ENCODE measurements around the gene STX8. TPM values are rescaled to one million over a fixed set of nuclear protein-coding genes. Genes with fewer than 3 reads are reported as not detected.

STX8 gene
- polyA plus RNA-seq, 1 donor from 2014 or later, result 142 TPM

- Mint-ChIP-seq H3K27me3 (peaks cover 5% of the 10 kb centered on the region), H3K36me3 (no peaks in the 10 kb centered on the region), H3K27ac (no peak overlapping the region), H3K4me1 (no peaks in the 10 kb centered on the region), H3K9me3 (no peaks in the 10 kb centered on the region), H3K4me3 (no peak overlapping the region)
Observed at GRCh38 chr17:9228408-9229159, 347.0 kb downstream of the STX8 start.

GRCh38 chr17:9227819-9228407 is 347.7 kb downstream of the STX8 start:
- Mint-ChIP-seq H3K9me3 (no peaks in the 10 kb centered on the region), H3K27me3 (peaks cover 5% of the 10 kb centered on the region), H3K27ac (no peak overlapping the region), H3K36me3 (no peaks in the 10 kb centered on the region), H3K4me3 (no peak overlapping the region), H3K4me1 (no peaks in the 10 kb centered on the region)

DNA sequence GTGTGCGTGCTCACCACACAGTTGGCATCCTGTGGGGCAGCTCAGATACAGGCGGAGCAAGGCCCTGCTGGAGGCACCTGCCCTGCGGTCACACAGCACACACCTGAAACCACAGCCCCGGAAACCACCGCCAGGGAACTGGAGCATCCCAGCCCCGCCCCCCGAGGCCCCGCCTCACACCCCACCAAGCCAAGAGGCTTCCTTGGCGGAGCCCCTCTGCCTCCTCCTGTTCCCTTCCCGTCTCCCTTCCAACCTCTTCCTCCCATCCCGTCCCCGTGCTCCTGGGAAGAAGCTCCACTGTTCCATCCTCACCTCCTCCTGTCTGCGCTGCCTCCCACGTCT is 348.9 kb downstream of the STX8 start:
- Mint-ChIP-seq H3K4me1 (no peaks in the 10 kb centered on the region), H3K9me3 (no peaks in the 10 kb centered on the region), H3K36me3 (no peaks in the 10 kb centered on the region), H3K27ac (no peak overlapping the region), H3K27me3 (peaks cover 5% of the 10 kb centered on the region), H3K4me3 (no peak overlapping the region)

GRCh38 chr17:9226130-9226793 is 349.4 kb downstream of the STX8 start:
- Mint-ChIP-seq H3K27ac (no peak overlapping the region), H3K4me1 (no peaks in the 10 kb centered on the region), H3K4me3 (no peak overlapping the region), H3K27me3 (peaks cover 5% of the 10 kb centered on the region), H3K9me3 (no peaks in the 10 kb centered on the region), H3K36me3 (no peaks in the 10 kb centered on the region)

- Mint-ChIP-seq H3K4me3 (no peak overlapping the region), H3K36me3 (no peaks in the 10 kb centered on the region), H3K9me3 (no peaks in the 10 kb centered on the region), H3K27me3 (peaks cover 5% of the 10 kb centered on the region), H3K27ac (no peak overlapping the region), H3K4me1 (no peaks in the 10 kb centered on the region)
Observed at GRCh38 chr17:9225305-9226101, 350.1 kb downstream of the STX8 start.

DNA sequence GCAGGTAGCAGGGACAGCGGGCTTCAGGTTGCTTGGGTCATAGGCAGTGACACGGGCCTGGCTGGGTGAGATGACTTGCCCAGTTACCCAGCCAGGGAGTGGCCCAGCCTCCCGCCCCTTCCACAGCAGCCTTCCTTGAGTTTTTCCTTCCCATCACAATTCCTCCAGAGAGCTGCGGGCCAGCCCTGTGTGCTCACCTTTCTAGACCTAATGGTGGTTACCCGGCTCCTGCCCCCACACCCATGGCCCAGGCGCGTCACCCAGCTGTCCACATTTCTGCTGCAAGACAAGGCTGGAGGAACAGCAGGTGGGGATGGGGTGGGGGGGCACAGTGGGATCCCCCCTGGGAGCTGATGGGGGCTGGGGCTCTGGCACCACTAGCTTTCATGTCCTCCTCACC is 351.1 kb downstream of the STX8 start:
- Mint-ChIP-seq H3K9me3 (no peaks in the 10 kb centered on the region), H3K27me3 (peaks cover 2% of the 10 kb centered on the region), H3K4me3 (no peak overlapping the region), H3K27ac (no peak overlapping the region), H3K36me3 (no peaks in the 10 kb centered on the region), H3K4me1 (no peaks in the 10 kb centered on the region)

GRCh38 chr17:9223531-9223930 is 352.1 kb downstream of the STX8 start:
- no peak overlapping the region for H3K4me3 Mint-ChIP-seq
- no peaks in the 10 kb centered on the region for H3K36me3 Mint-ChIP-seq
- H3K27ac Mint-ChIP-seq, result no peak overlapping the region
- no peaks in the 10 kb centered on the region for H3K9me3 Mint-ChIP-seq
- no peaks in the 10 kb centered on the region for H3K4me1 Mint-ChIP-seq
- peaks cover 2% of the 10 kb centered on the region for H3K27me3 Mint-ChIP-seq

DNA sequence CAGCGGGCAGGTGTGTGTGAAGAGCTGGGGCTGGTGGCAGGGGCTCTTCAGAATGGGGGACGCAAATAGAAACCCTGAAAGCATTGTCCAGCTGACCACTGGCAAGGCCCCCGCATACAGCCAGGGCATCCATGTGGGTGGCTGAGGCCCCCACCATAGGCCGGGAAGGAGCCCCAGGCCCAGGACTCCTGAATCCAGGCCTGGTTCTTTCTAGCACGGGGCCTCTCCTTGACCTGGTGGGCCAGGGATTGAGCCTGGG is 353.8 kb downstream of the STX8 start:
- no peaks in the 10 kb centered on the region for H3K4me1 Mint-ChIP-seq
- H3K27ac Mint-ChIP-seq, result no peak overlapping the region
- H3K9me3 Mint-ChIP-seq, result peaks cover 0 to 4% (median 0%) of the 10 kb centered on the region in 3 donors
- peaks cover 2% of the 10 kb centered on the region for H3K27me3 Mint-ChIP-seq
- no peak overlapping the region for H3K4me3 Mint-ChIP-seq
- no peaks in the 10 kb centered on the region for H3K36me3 Mint-ChIP-seq

DNA sequence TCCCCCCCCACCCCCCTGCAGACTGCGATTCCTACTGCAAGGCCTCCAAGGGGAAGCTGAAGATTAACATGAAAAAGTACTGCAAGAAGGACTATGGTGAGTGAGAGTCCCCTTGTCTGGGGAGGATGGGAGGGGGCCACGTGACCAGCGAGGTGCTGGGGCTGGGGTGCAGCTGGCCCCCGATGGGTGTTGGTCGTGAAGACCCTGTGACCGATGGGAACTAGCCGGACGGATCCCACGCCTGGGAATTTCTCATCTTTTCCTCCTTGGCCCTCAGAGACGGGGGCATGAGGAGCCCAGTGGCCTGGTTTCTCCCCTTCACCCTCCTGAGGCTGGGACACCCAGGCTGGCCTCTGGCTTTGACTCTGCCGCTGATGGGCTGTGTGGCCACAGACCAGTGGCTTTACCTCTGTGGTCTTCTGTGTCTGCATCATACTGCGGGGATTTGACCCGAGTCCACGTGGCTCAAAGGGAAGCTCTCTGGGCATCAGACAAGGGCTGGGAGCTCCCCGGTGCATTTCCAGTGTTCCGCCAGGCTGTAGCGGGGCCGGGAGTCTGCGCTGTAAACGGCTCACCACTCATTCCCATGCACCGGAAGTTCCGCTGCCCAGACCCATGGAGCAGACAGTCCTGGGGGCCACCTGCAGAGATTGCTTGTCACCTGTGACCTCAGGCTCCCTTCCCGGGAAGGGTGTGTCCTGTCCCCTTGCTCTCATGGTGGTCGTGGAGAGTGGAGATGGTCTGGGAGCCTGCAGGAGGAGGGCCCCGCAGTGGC is 354.3 kb downstream of the STX8 start:
- H3K4me1 Mint-ChIP-seq, result no peaks in the 10 kb centered on the region
- no peak overlapping the region for H3K4me3 Mint-ChIP-seq
- no peaks in the 10 kb centered on the region for H3K36me3 Mint-ChIP-seq
- H3K27ac Mint-ChIP-seq, result no peak overlapping the region
- peaks cover 2% of the 10 kb centered on the region for H3K27me3 Mint-ChIP-seq
- peaks cover 0 to 7% (median 0%) of the 10 kb centered on the region in 3 donors for H3K9me3 Mint-ChIP-seq

DNA sequence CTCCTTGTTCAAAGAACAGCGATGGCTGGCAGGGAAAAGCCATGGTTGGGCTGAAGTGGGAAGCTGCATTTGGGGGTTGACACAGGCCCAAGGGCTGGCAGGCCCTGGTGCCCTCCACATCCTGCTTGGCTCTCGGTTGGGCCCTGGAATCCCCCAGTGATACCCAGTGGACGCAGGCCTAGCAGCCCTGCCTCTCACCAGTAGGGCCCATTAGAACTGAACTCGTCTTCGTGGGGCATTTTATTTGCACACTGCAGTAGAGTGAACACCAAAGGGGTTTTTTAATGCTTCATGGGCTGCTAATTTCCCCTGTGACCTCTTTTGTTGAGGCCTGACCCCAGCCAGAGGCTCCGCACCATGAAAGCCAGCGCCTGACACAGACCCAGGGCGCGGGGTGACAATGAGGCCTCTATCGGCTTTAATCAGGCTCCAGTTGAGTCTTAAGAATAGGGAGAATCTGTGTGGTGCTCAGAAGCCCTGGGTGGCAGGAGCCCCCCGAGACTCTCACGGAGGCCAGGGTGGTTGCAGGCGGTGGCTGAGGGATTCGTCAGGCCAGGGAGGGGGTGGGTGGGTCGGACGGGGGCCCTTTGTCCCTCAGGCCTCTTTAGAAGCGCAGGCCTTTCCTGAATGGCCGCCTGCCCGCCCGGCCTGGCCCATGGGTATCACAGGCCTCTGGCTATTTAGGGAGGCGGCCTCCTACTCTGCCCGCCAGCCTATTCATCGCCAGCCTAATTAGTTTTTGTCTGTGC is 355.0 kb downstream of the STX8 start:
- H3K4me1 Mint-ChIP-seq, result no peaks in the 10 kb centered on the region
- H3K4me3 Mint-ChIP-seq, result peak overlapping the region in 1 of 4 donors; percentile 22
- H3K9me3 Mint-ChIP-seq, result peaks cover 3 to 15% (median 7%) of the 10 kb centered on the region in 3 donors
- H3K27me3 Mint-ChIP-seq, result peaks cover 2% of the 10 kb centered on the region
- H3K27ac Mint-ChIP-seq, result peak overlapping the region in 1 of 3 donors; percentile 43
- H3K36me3 Mint-ChIP-seq, result no peaks in the 10 kb centered on the region

DNA sequence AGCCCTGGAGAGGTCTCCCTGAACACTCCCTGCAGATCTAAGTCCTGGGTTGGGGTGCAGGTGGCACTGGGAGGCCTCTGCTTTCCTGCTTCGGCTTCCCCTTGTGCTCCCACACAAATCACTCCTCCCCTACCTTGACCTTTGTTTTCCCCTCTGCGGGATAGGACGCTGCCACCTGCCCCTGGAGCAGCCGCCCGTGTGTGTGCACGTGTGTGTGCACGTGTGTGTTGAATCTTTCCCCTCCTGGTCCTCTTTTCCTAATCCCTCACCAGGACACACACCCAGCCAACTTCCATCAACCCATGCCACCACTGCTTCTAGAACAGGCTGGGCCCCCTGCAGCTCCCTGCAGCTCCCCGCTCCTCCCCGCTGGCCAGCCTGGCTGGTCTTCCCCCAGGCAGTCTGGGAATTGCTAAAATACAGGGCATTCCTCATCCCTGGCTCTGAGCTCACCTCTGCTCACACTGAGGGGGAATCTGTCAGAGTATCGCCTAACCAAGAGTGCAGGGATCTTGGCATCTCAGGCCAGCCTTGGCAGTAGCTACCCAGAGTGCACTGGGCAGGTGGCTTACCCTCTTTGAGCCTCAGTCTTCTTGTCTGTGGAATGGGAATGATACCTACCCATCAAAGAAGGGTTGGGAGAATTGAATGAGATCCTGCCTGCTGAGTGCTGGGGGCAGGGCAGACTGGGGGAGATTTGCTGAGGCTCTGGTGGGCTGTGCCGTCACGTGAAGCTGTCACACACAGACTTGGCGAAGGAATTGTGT is 355.8 kb downstream of the STX8 start:
- Mint-ChIP-seq H3K36me3 (no peaks in the 10 kb centered on the region), H3K9me3 (peaks cover 7 to 20% (median 10%) of the 10 kb centered on the region in 3 donors), H3K27me3 (peaks cover 2% of the 10 kb centered on the region), H3K4me3 (no peak overlapping the region), H3K27ac (no peak overlapping the region), H3K4me1 (no peaks in the 10 kb centered on the region)

GRCh38 chr17:9218911-9219310 is 356.7 kb downstream of the STX8 start:
- Mint-ChIP-seq H3K9me3 (peaks cover 7 to 20% (median 10%) of the 10 kb centered on the region in 3 donors), H3K4me1 (no peaks in the 10 kb centered on the region), H3K4me3 (no peak overlapping the region), H3K27me3 (peaks cover 2% of the 10 kb centered on the region), H3K27ac (no peak overlapping the region), H3K36me3 (no peaks in the 10 kb centered on the region)

DNA sequence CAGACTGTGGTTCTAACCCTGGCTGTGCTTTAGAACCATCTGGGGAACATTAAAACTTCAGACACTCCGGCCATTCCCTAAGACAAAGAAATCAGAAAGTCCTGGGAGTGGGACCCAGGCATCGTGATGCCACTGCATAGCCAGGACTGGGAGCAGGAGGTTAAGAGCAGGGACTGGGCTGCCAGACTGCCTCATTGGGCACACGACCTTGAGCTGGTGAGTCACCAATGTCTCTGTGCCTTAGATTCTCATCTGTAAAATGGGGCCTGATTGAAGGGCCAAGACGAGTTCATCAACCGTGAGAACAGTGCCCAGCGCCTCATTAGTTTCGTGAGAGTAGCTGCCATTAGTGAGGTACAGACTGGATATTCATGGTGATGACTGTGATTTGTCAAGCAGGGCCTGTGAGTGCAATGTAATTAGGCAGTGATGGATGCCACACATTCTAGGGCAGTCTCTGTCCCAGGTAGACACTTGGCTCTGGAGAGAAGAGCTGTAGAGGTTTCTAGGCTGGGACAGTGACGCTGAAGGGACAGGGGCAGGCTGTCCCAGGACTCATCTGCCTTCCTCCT is 357.5 kb downstream of the STX8 start:
- Mint-ChIP-seq H3K36me3 (no peaks in the 10 kb centered on the region), H3K4me1 (no peaks in the 10 kb centered on the region), H3K9me3 (peaks cover 7 to 20% (median 10%) of the 10 kb centered on the region in 3 donors), H3K27ac (no peak overlapping the region), H3K4me3 (no peak overlapping the region), H3K27me3 (peaks cover 2% of the 10 kb centered on the region)
